SK-N-SH (cell line): Measurements from ENCODE around the gene CBX8. TPM values are rescaled to one million over a fixed set of nuclear protein-coding genes. Genes with fewer than 3 reads are reported as not detected.

Experiments used
- CTCF ChIA-PET: fragments of 300-600, 350-600 bp; formaldehyde crosslinking; extraction: SDS; loops from one replicate; lab custom pipeline; 2021; lab: Yijun Ruan, JAX
- POLR2A ChIA-PET: fragments of 350-600 bp; sonication (Branson Sonifier 250); formaldehyde crosslinking; extraction: SDS; loops from one replicate; lab custom pipeline; 2020; ENCODE audit warnings: antibody characterized with exemption, inconsistent platforms; lab: Yijun Ruan, JAX
- DNase-seq: peaks from one replicate; pipeline ENCODE4 v3.0.0; 2012
- H2AFZ ChIP-seq: fragments of 200-600 bp; sonication (generic); 2 replicates; pipeline ENCODE4 v1.8.1; 2016; ENCODE audit warnings: antibody characterized with exemption, mild to moderate bottlenecking, low read depth
- H3F3A ChIP-seq: fragments of 200-600 bp; sonication (generic); replicated peaks from 2 replicates; pipeline ENCODE3; 2016; ENCODE audit warnings: antibody characterized with exemption, mild to moderate bottlenecking; ENCODE audit not compliant: insufficient read depth
- H3K27ac ChIP-seq, 2 experiments: fragments of 200-500 bp in 1 of 2; fragments of 200-600 bp in 1 of 2; sonication (Bioruptor generic) in 1 of 2; sonication (generic), shearing (Covaris generic) in 1 of 2; 2 replicates each; pipeline versions ENCODE4 v1.5.1 to v1.6.1; 2014 to 2016; ENCODE audit warnings: low read depth in 2 of 2, inconsistent platforms in 1 of 2, low read length in 1 of 2, mild to moderate bottlenecking in 1 of 2, mixed read lengths in 1 of 2
- H3K27me3 ChIP-seq: fragments of 200-600 bp; sonication (generic), shearing (Covaris generic); 2 replicates; pipeline ENCODE4 v1.6.1; 2016; ENCODE audit warnings: mixed run types; ENCODE audit not compliant: insufficient read depth
- H3K36me3 ChIP-seq, 2 experiments: fragments of 200-500 bp in 1 of 2; fragments of 200-600 bp in 1 of 2; sonication (Bioruptor generic) in 1 of 2; sonication (generic) in 1 of 2; replicated peaks in 1 of 2; 2 replicates each; pipeline versions ENCODE3 to v1.5.1; 2014 to 2016; ENCODE audit warnings: low read length in 1 of 2, mild to moderate bottlenecking in 1 of 2; ENCODE audit not compliant: insufficient read depth in 2 of 2, control insufficient read depth in 1 of 2
- H3K4me1 ChIP-seq, 2 experiments: fragments of 200-500 bp in 1 of 2; fragments of 200-600 bp in 1 of 2; sonication (Bioruptor generic) in 1 of 2; sonication (generic), shearing (Covaris generic) in 1 of 2; 2 replicates each; pipeline versions ENCODE4 v1.5.1 to v1.6.1; 2014 to 2016; ENCODE audit warnings: low read depth in 1 of 2, low read length in 1 of 2, mixed run types in 1 of 2; ENCODE audit not compliant: insufficient read depth in 2 of 2, control insufficient read depth in 1 of 2
- H3K4me2 ChIP-seq: fragments of 200-600 bp; sonication (generic), shearing (Covaris generic); 2 replicates; pipeline ENCODE4 v1.6.1; 2017; ENCODE audit warnings: mixed run types
- H3K4me3 ChIP-seq, 2 experiments: fragments of 200-500 bp in 1 of 2; fragments of 200-600 bp in 1 of 2; sonication (Bioruptor generic) in 1 of 2; sonication (generic), shearing (Covaris generic) in 1 of 2; 2 replicates each; pipeline versions ENCODE4 v1.5.1 to v1.8.1; 2014 to 2016; ENCODE audit warnings: low read depth in 2 of 2, inconsistent platforms in 1 of 2, low read length in 1 of 2, mild to moderate bottlenecking in 1 of 2, mixed read lengths in 1 of 2, moderate library complexity in 1 of 2
- H3K79me2 ChIP-seq: fragments of 200-600 bp; sonication (generic); 2 replicates; pipeline ENCODE4 v1.8.1; 2017; ENCODE audit warnings: mild to moderate bottlenecking; ENCODE audit not compliant: insufficient read depth
- H3K9ac ChIP-seq: fragments of 200-600 bp; sonication (generic); 2 replicates; pipeline ENCODE4 v1.6.1; 2017; ENCODE audit warnings: mixed run types
- H3K9me2 ChIP-seq: fragments of 200-600 bp; sonication (generic); 2 replicates; pipeline ENCODE4 v1.6.1; 2017; ENCODE audit warnings: mixed run types
- H3K9me3 ChIP-seq: fragments of 200-600 bp; sonication (generic); 2 replicates; pipeline ENCODE4 v1.6.1; 2017; ENCODE audit warnings: mixed run types, mild to moderate bottlenecking, moderate library complexity
- H4K20me1 ChIP-seq: fragments of 200-600 bp; sonication (generic); 2 replicates; pipeline ENCODE4 v1.6.1; 2017; ENCODE audit warnings: mild to moderate bottlenecking, mixed run types; ENCODE audit not compliant: insufficient read depth
- CHD2 ChIP-seq: fragments of 150-350 bp; IDR thresholded peaks from 2 replicates; pipeline ENCODE4 v1.6.1; 2018; ENCODE audit warnings: low read length; ENCODE audit not compliant: partially characterized antibody
- ELF1 ChIP-seq: IDR thresholded peaks from 2 replicates; pipeline ENCODE4 v1.4.0; 2012
- FOSL2 ChIP-seq: IDR thresholded peaks from 2 replicates; pipeline ENCODE4 v1.4.0; 2012; ENCODE audit warnings: low read depth, mild to moderate bottlenecking, moderate library complexity, borderline replicate concordance
- GABPA ChIP-seq: IDR thresholded peaks from 2 replicates; pipeline ENCODE4 v1.4.0; 2012; ENCODE audit warnings: low read depth, mild to moderate bottlenecking
- NFIC ChIP-seq: IDR thresholded peaks from 2 replicates; pipeline ENCODE4 v1.4.0; 2012; ENCODE audit warnings: borderline replicate concordance
- POLR2AphosphoS5 ChIP-seq: IDR thresholded peaks from 2 replicates; pipeline ENCODE4 v1.6.1; 2012; ENCODE audit warnings: low read depth, low read length
- RAD21 ChIP-seq: IDR thresholded peaks from 2 replicates; pipeline ENCODE4 v1.6.1; 2012; ENCODE audit warnings: mild to moderate bottlenecking, low read length
- RXRA ChIP-seq: IDR thresholded peaks from 2 replicates; pipeline ENCODE4 v1.4.0; 2012; ENCODE audit warnings: low read depth, mild to moderate bottlenecking, borderline replicate concordance
- SIN3A ChIP-seq: IDR thresholded peaks from 2 replicates; pipeline ENCODE4 v1.6.1; 2012; ENCODE audit warnings: low read depth, mild to moderate bottlenecking, low read length, moderate library complexity, borderline replicate concordance
- SMC3 ChIP-seq: IDR thresholded peaks from 2 replicates; pipeline ENCODE4 v1.6.1; 2012; ENCODE audit warnings: low read depth, low read length, improper control_type of control experiment
- TAF1 ChIP-seq: IDR thresholded peaks from 2 replicates; pipeline ENCODE4 v1.6.1; 2012; ENCODE audit warnings: low read depth, mild to moderate bottlenecking, low read length, moderate library complexity, borderline replicate concordance
- YY1 ChIP-seq: IDR thresholded peaks from 2 replicates; pipeline ENCODE4 v1.4.0; 2012; ENCODE audit warnings: low read depth, mild to moderate bottlenecking
- WGBS: methylation state at CpG from one replicate; pipeline ENCODE4 v1.1.6; 2017; ENCODE audit warnings: low lambda C conversion rate; 5-methylcytosine and 5-hydroxymethylcytosine counted together
- polyA plus RNA-seq, 3 experiments: library from polyadenylated mRNA; depleted of rRNA; stranded (reverse); fragments of >200 nt; gene quantifications; 2 replicates each; pipeline ENCODE4 v1.2.3, GENCODE V29; 2012
- TF ChIP-seq, protein P1 (sequence below): fragments of 200-600 bp; sonication (generic); IDR thresholded peaks from 2 replicates; pipeline ENCODE4 v1.6.1; 2017; ENCODE audit warnings: antibody characterized with exemption, mild to moderate bottlenecking, moderate library complexity
- TF ChIP-seq, protein P2 (sequence below): IDR thresholded peaks from 2 replicates; pipeline ENCODE4 v1.4.0; 2012; ENCODE audit warnings: low read depth
- TF ChIP-seq, protein P3 (sequence below): IDR thresholded peaks from 2 replicates; pipeline ENCODE4 v1.6.1; 2012; ENCODE audit warnings: mild to moderate bottlenecking, low read depth, low read length, moderate library complexity
- TF ChIP-seq, protein P4 (sequence below): IDR thresholded peaks from 2 replicates; pipeline ENCODE4 v1.4.0; 2012; ENCODE audit warnings: low read depth, borderline replicate concordance

The CBX8 gene
- polyA plus RNA-seq, 1 of the 3 experiments (the other 2 are of a cell fraction), result 2.9 TPM

DNA sequence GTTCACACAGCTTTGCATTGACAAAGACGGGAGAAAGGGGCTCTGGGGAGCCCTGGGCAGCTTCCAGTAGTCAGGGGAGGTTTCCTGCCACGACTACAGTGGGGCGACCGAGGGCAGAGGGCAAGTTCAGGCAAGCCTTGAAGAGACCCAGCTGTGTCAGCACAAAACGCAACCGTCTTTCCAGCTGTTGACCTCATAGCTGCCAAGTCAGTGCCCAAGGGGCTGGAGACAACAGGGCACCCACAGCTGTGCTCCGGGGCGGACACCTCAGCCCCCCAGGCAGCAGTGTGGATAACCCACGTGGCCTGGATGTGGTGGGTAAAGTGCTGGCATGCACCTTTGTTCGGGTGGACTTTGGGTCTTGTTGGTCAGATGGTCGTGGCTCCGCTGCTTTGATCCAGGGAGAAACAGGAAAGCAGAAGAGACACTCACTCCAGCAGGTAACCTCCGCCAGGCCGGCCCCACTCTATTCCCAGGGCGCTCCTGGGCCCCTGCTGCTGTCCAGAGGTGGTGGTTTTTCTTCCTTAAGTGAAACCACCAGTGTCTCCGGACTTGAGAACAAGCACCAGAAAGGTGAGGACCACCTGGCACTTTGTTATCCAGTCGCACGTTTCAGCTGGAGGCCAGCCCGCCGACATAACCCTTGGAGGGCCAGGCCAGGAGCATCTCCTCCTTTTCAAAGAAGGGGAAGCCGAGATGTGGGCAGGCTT lies 36.5 kb downstream of the CBX8 start:
- Histone ChIP-seq H3K27ac (no peak overlapping the region), H3K9ac (no peak overlapping the region), H3F3A (no peaks in the 10 kb centered on the region), H3K27me3 (peaks cover 3% of the 10 kb centered on the region; the same call in 1 of the 2 replicates), H3K4me2 (no peak overlapping the region), H3K79me2 (no peaks in the 10 kb centered on the region), H3K9me2 (no peaks in the 10 kb centered on the region), H2AFZ (no peak overlapping the region), H3K36me3 (no peaks in the 10 kb centered on the region), H3K4me1 (no peaks in the 10 kb centered on the region), H3K4me3 (no peak overlapping the region), H4K20me1 (no peaks in the 10 kb centered on the region), H3K9me3 (no peaks in the 10 kb centered on the region)
- ChIA-PET CTCF (interaction anchor here (0.8 to 2.5 kb wide), 6 partner anchors 15 to 359 kb away, joined by 3 to 10 read pairs (median 4); no protein-coding TSS in a partner anchor), POLR2A (no interaction called here)
- no peak for DNase-seq
- WGBS, result 88% methylated on average over 21 of the region's 21 CpGs
- TF ChIP-seq SMC3 (no peak), RXRA (no peak), SIN3A (no peak), CHD2 (no peak), ELF1 (no peak), RAD21 (no peak), FOSL2 (no peak), YY1 (no peak)
- TF ChIP-seq, protein P1, sequence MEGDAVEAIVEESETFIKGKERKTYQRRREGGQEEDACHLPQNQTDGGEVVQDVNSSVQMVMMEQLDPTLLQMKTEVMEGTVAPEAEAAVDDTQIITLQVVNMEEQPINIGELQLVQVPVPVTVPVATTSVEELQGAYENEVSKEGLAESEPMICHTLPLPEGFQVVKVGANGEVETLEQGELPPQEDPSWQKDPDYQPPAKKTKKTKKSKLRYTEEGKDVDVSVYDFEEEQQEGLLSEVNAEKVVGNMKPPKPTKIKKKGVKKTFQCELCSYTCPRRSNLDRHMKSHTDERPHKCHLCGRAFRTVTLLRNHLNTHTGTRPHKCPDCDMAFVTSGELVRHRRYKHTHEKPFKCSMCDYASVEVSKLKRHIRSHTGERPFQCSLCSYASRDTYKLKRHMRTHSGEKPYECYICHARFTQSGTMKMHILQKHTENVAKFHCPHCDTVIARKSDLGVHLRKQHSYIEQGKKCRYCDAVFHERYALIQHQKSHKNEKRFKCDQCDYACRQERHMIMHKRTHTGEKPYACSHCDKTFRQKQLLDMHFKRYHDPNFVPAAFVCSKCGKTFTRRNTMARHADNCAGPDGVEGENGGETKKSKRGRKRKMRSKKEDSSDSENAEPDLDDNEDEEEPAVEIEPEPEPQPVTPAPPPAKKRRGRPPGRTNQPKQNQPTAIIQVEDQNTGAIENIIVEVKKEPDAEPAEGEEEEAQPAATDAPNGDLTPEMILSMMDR, result no peak
- TF ChIP-seq, protein P2, sequence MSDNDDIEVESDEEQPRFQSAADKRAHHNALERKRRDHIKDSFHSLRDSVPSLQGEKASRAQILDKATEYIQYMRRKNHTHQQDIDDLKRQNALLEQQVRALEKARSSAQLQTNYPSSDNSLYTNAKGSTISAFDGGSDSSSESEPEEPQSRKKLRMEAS, result no peak
- TF ChIP-seq, all 33 proteins: peak for 0

DNA sequence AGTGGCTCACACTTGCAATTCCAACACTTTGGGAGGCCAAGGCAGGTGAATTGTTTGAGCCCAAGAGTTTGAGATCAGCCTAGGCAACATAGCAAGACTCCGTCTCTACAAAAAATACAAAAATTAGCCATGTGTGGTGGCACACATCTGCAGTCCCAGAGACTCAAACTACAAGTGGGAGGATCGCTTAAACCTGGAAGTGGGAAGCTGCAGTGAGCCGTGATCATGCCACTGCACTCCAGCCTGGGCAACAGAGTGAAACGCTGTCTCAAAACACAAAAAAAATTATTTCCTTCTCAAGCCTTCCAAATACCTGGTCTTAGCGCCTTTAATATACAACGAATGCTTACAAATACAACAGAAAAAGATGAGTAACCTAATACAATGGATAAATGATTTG lies 38.6 kb downstream of the CBX8 start:
- Histone ChIP-seq H3K9ac (no peak overlapping the region), H3K27me3 (0 out of 2 replicates have a peak, but pooled peaks cover 3% of the 10 kb centered on the region), H3K9me2 (no peaks in the 10 kb centered on the region), H4K20me1 (no peaks in the 10 kb centered on the region), H3K9me3 (no peaks in the 10 kb centered on the region), H3K4me1 (no peaks in the 10 kb centered on the region), H3K36me3 (no peaks in the 10 kb centered on the region), H3K27ac (no peak overlapping the region), H3K4me3 (no peak overlapping the region), H3K79me2 (no peaks in the 10 kb centered on the region), H2AFZ (no peak overlapping the region), H3K4me2 (no peak overlapping the region), H3F3A (no peaks in the 10 kb centered on the region)
- CTCF ChIA-PET, result interaction anchor here (1.3 to 2.7 kb wide), 4 partner anchors 12 to 157 kb away, joined by 3 to 17 read pairs (median 6); no protein-coding TSS in a partner anchor
- WGBS, result 82% methylated on average over 6 of the region's 6 CpGs
- POLR2A ChIA-PET, result no interaction called here
- no peak for DNase-seq
- TF ChIP-seq SMC3 (no peak), GABPA (no peak), NFIC (no peak), TAF1 (no peak), POLR2AphosphoS5 (no peak)
- TF ChIP-seq, protein P3, sequence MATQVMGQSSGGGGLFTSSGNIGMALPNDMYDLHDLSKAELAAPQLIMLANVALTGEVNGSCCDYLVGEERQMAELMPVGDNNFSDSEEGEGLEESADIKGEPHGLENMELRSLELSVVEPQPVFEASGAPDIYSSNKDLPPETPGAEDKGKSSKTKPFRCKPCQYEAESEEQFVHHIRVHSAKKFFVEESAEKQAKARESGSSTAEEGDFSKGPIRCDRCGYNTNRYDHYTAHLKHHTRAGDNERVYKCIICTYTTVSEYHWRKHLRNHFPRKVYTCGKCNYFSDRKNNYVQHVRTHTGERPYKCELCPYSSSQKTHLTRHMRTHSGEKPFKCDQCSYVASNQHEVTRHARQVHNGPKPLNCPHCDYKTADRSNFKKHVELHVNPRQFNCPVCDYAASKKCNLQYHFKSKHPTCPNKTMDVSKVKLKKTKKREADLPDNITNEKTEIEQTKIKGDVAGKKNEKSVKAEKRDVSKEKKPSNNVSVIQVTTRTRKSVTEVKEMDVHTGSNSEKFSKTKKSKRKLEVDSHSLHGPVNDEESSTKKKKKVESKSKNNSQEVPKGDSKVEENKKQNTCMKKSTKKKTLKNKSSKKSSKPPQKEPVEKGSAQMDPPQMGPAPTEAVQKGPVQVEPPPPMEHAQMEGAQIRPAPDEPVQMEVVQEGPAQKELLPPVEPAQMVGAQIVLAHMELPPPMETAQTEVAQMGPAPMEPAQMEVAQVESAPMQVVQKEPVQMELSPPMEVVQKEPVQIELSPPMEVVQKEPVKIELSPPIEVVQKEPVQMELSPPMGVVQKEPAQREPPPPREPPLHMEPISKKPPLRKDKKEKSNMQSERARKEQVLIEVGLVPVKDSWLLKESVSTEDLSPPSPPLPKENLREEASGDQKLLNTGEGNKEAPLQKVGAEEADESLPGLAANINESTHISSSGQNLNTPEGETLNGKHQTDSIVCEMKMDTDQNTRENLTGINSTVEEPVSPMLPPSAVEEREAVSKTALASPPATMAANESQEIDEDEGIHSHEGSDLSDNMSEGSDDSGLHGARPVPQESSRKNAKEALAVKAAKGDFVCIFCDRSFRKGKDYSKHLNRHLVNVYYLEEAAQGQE, result no peak
- TF ChIP-seq, protein P4, sequence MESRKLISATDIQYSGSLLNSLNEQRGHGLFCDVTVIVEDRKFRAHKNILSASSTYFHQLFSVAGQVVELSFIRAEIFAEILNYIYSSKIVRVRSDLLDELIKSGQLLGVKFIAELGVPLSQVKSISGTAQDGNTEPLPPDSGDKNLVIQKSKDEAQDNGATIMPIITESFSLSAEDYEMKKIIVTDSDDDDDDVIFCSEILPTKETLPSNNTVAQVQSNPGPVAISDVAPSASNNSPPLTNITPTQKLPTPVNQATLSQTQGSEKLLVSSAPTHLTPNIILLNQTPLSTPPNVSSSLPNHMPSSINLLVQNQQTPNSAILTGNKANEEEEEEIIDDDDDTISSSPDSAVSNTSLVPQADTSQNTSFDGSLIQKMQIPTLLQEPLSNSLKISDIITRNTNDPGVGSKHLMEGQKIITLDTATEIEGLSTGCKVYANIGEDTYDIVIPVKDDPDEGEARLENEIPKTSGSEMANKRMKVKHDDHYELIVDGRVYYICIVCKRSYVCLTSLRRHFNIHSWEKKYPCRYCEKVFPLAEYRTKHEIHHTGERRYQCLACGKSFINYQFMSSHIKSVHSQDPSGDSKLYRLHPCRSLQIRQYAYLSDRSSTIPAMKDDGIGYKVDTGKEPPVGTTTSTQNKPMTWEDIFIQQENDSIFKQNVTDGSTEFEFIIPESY, result no peak
- TF ChIP-seq, protein P1, result no peak
- TF ChIP-seq, protein P2, result no peak
